ENCODE data around the gene LMO3.

LMO3 gene

GRCh38 chr12:16613199-16613598, 7.2 kb upstream of the LMO3 start:
- FAIRE-seq, result no peak
- no peak for DNase-seq (ENCODE audit: insufficient read length, low spot score)
- no peak for TF ChIP-seq CTCF (IDR thresholded peaks at IDR 0.05; ENCODE audit: insufficient read depth, missing control alignments)

GRCh38 chr12:16612647-16613046, 6.7 kb upstream of the LMO3 start:
- no peak for TF ChIP-seq CTCF (IDR thresholded peaks at IDR 0.05; ENCODE audit: insufficient read depth, missing control alignments)
- FAIRE-seq, result no peak

GRCh38 chr12:16611146-16611545, 5.2 kb upstream of the LMO3 start:
- no peak for TF ChIP-seq CTCF (IDR thresholded peaks at IDR 0.05; ENCODE audit: insufficient read depth, missing control alignments)
- no peak for DNase-seq (ENCODE audit: insufficient read length, low spot score)
- no peak for FAIRE-seq

More at GRCh38 chr12:16612647-16613046, 6.7 kb upstream of the LMO3 start:
- DNase-seq (ENCODE audit: insufficient read length, low spot score), result no peak

- DNase-seq (ENCODE audit: insufficient read length, low spot score) (no peak), FAIRE-seq (no peak)
- TF ChIP-seq CTCF (IDR thresholded peaks at IDR 0.05; ENCODE audit: insufficient read depth, missing control alignments), result no peak
These were observed 4.8 kb upstream of the LMO3 start for GRCh38 chr12:16610743-16611142.

GRCh38 chr12:16610001-16610585, 4.1 kb upstream of the LMO3 start:
- no peak for TF ChIP-seq CTCF (IDR thresholded peaks at IDR 0.05; ENCODE audit: insufficient read depth, missing control alignments)
- no peak for DNase-seq (ENCODE audit: insufficient read length, low spot score)

GRCh38 chr12:16608946-16609539, 3.1 kb upstream of the LMO3 start:
- TF ChIP-seq CTCF (IDR thresholded peaks at IDR 0.05; ENCODE audit: insufficient read depth, missing control alignments), result no peak
- FAIRE-seq (peak; percentile 11), DNase-seq (ENCODE audit: insufficient read length, low spot score) (no peak)

More at GRCh38 chr12:16610001-16610585, 4.1 kb upstream of the LMO3 start:
- FAIRE-seq, result no peak
